SU-DHL-6 (cell line): ENCODE results near the gene GP5.

Experiments used
- CTCF ChIP-seq: fragments of 200-600 bp; sonication (generic); IDR thresholded peaks from one replicate; pipeline ENCODE4 v1.5.1; 2017; ENCODE audit warnings: antibody characterized with exemption, mild to moderate bottlenecking, low read length, moderate library complexity; ENCODE audit not compliant: insufficient read depth, poor library complexity, severe bottlenecking
- EZH2phosphoT487 ChIP-seq: fragments of 200-600 bp; sonication (generic), shearing (Covaris generic); conservative IDR thresholded peaks from 2 replicates; pipeline ENCODE4 v1.6.1; 2018; ENCODE audit warnings: mild to moderate bottlenecking, antibody characterized with exemption, low read length, moderate library complexity, mixed read lengths

- TF ChIP-seq CTCF (no peak), EZH2phosphoT487 (no peak)
Observed at GRCh38 chr3:194447161-194447560, 48.1 kb upstream of the GP5 start.
